ENCODE results near the gene CDRT4.

Gene CDRT4

DNA sequence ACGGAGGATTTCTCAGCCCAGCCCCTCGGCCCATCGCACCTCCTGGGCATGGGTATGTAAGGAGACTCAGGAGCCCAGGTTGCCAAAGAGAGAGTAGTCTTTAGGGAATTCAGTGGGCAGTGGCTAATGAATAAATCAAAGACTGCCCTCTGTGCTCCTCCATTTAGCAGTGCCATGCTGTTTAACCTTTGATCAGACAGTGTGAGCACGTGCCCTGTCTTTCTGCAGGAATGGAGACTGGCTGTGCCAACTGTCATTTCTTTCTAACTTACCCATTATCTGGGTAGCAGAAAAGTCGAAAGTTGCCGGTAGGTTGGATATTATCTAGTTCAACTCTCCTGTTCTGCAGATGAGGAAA is 62.4 kb downstream of the CDRT4 start:
- ChIA-PET CTCF (no interaction called here), POLR2A (interaction anchor here (0.6 kb wide), 1 partner anchor 113 kb away, joined by 4 read pairs; no protein-coding TSS in a partner anchor)
- TF ChIP-seq, protein P1, sequence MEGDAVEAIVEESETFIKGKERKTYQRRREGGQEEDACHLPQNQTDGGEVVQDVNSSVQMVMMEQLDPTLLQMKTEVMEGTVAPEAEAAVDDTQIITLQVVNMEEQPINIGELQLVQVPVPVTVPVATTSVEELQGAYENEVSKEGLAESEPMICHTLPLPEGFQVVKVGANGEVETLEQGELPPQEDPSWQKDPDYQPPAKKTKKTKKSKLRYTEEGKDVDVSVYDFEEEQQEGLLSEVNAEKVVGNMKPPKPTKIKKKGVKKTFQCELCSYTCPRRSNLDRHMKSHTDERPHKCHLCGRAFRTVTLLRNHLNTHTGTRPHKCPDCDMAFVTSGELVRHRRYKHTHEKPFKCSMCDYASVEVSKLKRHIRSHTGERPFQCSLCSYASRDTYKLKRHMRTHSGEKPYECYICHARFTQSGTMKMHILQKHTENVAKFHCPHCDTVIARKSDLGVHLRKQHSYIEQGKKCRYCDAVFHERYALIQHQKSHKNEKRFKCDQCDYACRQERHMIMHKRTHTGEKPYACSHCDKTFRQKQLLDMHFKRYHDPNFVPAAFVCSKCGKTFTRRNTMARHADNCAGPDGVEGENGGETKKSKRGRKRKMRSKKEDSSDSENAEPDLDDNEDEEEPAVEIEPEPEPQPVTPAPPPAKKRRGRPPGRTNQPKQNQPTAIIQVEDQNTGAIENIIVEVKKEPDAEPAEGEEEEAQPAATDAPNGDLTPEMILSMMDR (IDR thresholded peaks at IDR 0.05; ENCODE audit: insufficient read depth, low read length, missing control alignments), result no peak
- no peak for DNase-seq (ENCODE audit: low read depth, low spot score)
- no peak overlapping the region for H3K4me3 ChIP-seq (ENCODE audit: low read depth, low read length)

DNA sequence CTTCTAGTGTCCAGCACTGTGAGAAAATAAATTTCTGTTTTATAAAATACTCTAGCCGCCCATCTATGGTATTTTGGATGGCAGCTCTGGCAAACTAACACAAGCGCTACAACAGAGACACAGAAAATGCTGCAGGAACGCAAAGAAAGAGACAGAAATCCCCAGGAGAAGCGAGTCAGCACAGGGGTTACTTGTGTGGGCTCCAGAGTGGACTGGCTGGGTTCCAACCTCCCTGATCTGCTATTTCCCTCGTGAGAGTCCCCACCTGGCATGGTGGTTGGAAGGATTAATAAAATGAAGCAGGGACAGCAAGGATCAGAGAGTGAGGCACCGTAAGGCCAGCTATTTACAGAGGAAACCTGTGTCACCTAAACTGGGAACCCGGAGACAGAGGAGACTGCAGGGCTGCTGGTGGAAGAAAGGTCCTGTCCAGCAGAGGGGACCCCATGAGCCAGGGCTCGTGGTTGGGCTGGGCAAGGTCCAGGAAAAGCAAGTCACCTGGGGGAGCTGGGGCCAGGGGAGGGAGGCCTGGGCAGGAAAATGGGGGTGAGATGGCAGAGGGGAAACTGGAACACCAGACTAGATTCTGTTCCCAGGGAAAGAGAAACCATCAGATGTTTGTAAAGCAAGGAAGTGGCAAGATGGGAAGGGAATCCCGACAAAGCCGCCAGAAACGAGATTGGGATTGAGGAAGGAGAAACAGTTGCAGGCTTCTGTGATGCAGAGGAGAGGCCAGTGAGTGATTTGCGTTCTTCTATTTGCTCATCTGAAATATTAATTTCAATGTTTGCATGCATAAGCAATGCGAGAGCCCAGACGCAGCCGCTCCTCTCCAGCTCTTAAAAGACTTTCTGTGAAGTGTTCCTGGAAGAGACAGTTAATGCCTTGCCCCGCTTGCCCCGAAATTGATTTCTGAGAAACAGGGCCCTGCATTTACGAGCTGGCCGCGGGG is 63.0 kb downstream of the CDRT4 start:
- POLR2A ChIA-PET, result interaction anchor here (0.6 kb wide), 1 partner anchor 113 kb away, joined by 4 read pairs; no protein-coding TSS in a partner anchor
- DNase-seq (ENCODE audit: low read depth, low spot score), result no peak
- CTCF ChIA-PET, result no interaction called here
- TF ChIP-seq, protein P1 (IDR thresholded peaks at IDR 0.05; ENCODE audit: insufficient read depth, low read length, missing control alignments), result no peak
- no peak overlapping the region for H3K4me3 ChIP-seq (ENCODE audit: low read depth, low read length)

DNA sequence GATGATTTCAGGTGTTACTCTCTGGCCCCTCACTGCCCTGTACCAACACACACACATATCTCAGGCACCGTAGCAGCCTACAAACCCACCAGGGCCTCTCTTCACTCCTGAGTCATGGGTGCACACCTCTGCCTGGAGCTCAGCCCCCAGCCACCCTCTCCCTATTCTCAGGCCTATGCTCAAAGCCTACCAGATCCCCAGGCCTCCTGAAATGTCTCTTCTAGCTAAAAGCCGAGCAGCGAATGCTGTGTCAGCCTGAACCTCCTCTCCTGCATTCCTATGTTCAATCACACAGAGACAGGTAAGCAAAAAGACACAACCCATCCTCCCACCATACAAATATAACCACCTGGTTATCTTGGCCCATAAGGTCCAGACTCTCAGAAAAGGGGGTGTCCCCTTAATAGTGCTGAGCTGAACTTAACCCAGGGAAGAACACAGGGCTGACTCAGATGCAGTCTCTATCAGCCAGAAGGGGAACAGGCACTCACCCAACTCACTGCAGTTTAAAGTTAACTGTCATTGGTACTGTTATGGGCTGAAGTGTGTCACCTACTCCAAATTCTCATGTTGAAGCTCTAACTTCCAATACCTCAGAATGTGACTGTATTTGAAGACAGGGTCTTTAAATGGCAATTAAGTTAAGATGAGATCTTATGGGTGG is 64.0 kb downstream of the CDRT4 start:
- POLR2A ChIA-PET, result no interaction called here
- TF ChIP-seq, protein P1 (IDR thresholded peaks at IDR 0.05; ENCODE audit: insufficient read depth, low read length, missing control alignments), result no peak
- CTCF ChIA-PET, result no interaction called here
- DNase-seq (ENCODE audit: low read depth, low spot score), result no peak
- H3K4me3 ChIP-seq (ENCODE audit: low read depth, low read length), result no peak overlapping the region

DNA sequence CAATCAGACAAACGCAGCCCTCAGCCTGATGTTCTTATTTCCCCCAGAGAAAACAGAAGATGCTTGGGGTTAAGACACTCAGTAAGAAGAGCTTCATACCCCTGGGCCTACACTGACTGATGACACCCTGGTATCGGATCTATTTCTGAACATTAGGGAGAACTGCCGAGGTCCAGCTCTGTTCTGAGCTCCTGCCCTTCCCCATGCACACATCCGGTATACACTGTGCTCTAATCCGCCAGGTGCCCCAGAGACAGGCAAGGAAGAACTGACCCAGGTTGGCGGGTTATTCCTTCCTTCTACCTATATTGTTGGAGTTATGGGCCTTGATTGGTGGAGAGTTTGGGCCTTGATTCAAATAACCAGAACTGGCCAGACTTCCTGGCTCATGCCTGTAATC is 68.0 kb downstream of the CDRT4 start:
- POLR2A ChIA-PET, result no interaction called here
- CTCF ChIA-PET, result interaction anchor here (0.6 to 1.3 kb wide), 4 partner anchors 12 to 103 kb away, joined by 3 to 4 read pairs (median 3); no protein-coding TSS in a partner anchor
- no peak for DNase-seq (ENCODE audit: low read depth, low spot score)
- H3K4me3 ChIP-seq (ENCODE audit: low read depth, low read length), result no peak overlapping the region
- TF ChIP-seq, protein P1 (IDR thresholded peaks at IDR 0.05; ENCODE audit: insufficient read depth, low read length, missing control alignments), result no peak

DNA sequence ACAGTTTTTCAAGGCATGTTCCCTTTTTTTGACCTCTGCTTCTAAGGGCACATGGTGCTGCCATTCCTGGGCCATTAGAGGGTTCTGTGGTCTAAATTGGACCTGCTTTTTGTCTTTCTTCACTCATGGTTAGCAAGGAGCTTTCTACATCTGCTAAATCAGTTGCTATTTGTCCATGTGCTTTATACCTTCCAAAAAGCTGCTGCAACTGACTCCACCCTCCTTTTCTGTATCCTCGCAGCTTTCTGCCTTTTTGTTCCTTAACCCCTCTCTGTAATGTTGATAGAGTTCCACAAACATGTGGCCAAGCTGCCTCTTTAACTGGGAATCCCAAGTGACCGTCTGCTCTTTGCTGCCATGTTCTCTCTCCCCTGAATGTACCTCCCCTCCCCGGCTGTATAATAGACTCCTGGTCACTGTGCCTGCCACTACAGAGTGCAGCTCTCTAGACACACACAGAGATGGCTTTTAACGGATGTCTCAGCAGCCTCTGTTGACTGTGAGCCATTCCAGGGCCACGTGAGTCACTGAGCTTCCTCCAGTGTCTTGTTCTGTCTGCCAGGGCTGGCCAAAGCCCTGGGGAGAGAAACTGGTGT is 68.6 kb downstream of the CDRT4 start:
- ChIA-PET POLR2A (no interaction called here), CTCF (interaction anchor here (0.6 to 1.3 kb wide), 5 partner anchors 12 to 141 kb away, joined by 3 to 4 read pairs (median 3); no protein-coding TSS in a partner anchor)
- TF ChIP-seq, protein P1 (IDR thresholded peaks at IDR 0.05; ENCODE audit: insufficient read depth, low read length, missing control alignments), result no peak
- DNase-seq (ENCODE audit: low read depth, low spot score), result no peak
- H3K4me3 ChIP-seq (ENCODE audit: low read depth, low read length), result no peak overlapping the region

All from AG04449 (cell line).